NCI-H1694 (cell line): ENCODE data around the gene HTT.
A peak's percentile ranks its signal among the peaks of the same experiment; 100 is the strongest.

Source experiments
- DNase-seq: peaks from one replicate; lab custom pipeline; 2025; lab: John Stamatoyannopoulos, UW

The HTT gene

GRCh38 chr4:3250438-3250955 lies 176.0 kb downstream of the HTT start:
- no peak for DNase-seq

- no peak for DNase-seq
Observed at GRCh38 chr4:3250956-3251690, 176.6 kb downstream of the HTT start.

DNA sequence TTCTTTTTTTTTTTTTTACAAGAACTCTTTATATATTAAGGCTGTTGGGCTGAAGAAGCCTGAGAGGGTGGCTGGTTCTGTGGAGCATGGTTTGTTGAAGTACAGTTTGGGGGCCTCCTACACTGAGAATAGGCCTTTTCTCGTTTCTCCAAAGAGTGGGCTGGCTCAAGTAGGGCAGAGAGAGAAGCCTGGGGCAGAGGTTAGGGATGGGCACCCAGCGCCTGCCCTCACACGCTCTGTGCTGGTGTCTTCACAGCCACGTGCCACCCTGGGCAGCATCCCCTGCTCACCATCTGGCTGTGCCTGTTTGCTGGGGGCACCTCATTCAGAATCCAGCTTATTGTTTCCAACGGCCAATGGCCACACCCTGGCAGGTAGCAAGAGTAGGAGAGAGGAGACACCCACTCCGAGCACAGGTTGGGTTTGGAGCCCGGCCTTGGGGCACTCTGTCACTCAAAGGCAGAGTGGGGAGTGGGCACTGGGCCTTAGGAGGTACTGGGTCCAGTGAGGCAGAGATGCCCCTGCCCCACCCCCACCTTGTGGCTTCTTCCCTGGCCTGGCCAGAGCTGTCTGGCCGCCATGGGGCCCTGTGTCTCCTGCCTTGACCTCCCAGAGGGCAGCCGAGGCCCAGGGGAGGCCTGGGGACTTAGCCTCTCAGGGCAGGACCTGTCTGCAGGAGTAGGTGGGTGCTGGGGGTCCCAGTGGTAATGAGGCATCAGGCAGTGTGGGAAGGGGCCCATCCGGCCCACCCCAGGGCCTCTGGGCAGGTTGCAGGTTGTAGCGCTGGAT lies 177.4 kb downstream of the HTT start:
- no peak for DNase-seq

DNA sequence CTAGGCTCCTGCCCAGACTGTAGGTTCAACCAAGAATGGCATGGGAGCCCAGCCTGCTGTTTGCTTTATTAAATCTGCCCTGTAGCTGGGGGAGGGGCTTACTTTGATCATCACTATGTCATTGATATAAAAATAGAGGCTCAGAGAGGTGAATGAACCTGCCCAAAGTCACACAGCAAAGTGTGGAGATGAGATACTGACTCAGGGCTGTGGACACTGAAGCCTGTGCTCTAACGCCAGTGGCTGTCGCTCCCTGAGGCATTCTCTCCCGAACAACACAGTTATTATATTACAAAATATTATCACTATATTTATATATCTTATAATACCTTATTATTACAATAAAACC lies 178.0 kb downstream of the HTT start:
- no peak for DNase-seq

GRCh38 chr4:3252831-3253641 lies 178.6 kb downstream of the HTT start:
- DNase-seq: no peak

GRCh38 chr4:3253808-3254207 lies 179.3 kb downstream of the HTT start:
- no peak for DNase-seq

DNA sequence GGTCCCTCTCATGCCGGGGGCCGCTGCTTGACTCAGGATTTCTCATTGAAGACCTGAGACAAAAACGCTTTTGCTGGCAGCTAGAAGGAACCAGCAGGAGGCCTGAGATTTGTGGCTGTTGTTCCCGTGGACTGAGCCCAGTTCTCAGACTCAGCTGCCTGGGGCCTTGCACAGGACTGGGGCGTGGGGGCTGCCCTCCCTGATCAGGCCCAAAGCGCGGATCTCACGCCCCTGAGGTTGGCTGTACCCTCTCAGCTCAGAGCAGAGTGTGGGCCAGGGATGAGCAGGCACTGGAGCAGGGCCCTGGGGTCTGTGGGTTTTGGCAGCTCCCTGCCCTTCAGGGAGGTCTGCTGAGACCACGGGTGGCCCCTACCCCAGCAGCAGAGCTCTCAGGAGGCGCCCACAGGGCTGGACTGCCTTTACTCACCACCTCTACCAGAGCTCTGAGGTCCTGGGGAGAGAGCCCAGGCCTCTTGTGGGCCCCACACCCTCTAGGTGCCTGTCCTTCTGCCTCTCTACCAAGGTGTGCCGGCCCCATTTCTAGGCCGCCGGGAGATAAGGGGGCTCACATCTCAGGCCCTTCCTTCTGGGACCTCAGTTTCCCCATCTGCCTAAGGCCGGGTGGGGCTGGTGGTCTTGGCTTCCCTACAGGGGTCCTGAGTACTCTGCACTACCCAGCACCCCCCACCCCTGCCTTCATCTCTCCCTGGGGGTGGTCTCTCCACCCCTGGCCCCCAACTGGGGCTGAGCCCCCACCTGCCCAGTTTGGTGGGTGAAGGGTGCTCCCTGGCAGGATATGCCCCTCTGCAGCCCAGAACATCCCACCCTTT lies 180.0 kb downstream of the HTT start:
- no peak for DNase-seq

GRCh38 chr4:3255611-3256186 lies 181.2 kb downstream of the HTT start:
- no peak for DNase-seq

- DNase-seq: no peak
Observed at GRCh38 chr4:3256230-3257102, 182.0 kb downstream of the HTT start.

- DNase-seq: peak; percentile 26
Observed at GRCh38 chr4:3257103-3257555, 182.6 kb downstream of the HTT start.

DNA sequence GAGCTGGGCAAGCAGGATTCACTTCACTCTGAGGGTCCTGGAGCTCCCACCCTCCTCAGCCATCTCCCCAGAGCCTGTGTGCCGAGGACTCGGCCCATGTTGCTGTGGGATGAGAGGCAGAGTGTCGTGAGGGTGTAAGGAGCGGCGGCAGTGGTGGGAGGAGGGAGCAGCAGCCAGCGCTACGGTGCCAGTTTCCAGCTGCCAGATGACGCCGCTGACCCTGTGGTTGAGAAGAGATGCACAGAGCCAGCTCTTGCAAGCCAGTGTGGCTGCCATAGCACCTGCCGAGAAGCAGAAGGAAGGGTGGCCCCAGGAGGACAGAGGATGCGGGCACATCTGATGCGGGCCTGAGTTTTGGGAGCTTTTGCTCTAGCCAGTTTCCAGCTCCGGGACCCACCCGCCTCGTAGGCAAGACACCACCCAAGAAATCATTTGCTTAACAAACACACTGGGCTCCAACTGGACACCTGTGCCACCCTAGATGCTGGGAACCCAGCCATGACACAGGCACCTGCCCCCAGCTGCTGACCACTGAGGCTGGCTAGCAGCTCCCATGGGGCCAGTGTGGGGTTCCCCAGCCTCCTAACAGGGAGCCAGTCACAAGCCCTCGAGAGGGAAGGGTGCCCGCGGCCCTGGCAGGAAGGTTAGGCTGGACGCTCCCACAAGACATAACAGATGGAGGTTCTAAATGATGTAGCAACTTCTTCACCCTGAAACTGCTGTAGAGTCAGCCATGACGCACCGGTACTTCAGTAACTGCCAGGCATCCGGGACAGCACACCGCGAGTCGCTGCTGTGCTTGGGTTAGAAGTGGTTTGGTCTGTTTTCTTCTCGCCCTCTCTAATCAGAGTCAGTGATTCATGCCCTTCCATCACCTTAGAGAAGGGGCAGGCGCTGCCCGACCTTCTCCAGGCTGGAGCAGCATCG lies 183.3 kb downstream of the HTT start:
- peak; percentile 13 for DNase-seq

GRCh38 chr4:3261411-3262207 lies 187.1 kb downstream of the HTT start:
- DNase-seq: no peak

DNA sequence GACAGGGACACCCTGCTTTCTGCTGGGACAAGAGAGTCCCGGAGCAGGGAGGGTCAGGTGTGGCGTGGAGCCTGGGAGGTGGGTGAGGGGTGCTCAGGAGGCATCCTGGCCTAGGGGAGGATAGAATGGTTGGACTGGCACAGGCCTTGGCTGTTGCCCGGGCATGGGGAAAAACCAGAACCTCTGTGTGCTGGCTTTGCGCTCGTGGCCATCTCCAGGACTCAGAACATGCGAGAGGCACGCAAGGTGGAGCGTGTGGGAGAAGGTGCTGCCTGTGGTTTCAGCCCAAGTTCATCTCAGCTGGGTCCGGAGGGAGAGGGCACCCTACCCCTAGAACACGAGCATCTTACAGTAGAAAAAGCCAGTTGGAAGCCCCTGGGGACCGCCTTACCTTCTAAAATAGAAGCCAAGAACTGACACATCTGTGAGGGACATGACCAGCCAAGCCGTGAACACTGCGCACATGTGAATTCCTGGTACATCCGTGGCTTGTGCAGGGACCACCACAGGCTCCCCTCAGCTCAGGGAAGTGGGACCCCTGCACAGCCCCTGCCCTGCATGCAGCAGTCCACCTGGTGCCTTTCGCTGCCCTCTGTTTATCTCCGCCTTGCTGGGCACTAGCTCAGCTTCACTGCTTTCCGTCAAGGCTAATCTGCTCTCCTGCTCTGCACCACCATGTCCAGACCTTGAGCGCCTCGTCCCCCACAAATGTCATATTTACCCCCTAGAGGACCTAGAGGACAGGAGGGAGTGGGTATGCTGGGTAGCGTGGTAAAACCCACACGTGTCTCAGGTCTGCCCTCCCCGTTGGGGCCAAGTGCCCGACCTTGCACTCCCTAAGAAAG lies 187.9 kb downstream of the HTT start:
- no peak for DNase-seq

DNA sequence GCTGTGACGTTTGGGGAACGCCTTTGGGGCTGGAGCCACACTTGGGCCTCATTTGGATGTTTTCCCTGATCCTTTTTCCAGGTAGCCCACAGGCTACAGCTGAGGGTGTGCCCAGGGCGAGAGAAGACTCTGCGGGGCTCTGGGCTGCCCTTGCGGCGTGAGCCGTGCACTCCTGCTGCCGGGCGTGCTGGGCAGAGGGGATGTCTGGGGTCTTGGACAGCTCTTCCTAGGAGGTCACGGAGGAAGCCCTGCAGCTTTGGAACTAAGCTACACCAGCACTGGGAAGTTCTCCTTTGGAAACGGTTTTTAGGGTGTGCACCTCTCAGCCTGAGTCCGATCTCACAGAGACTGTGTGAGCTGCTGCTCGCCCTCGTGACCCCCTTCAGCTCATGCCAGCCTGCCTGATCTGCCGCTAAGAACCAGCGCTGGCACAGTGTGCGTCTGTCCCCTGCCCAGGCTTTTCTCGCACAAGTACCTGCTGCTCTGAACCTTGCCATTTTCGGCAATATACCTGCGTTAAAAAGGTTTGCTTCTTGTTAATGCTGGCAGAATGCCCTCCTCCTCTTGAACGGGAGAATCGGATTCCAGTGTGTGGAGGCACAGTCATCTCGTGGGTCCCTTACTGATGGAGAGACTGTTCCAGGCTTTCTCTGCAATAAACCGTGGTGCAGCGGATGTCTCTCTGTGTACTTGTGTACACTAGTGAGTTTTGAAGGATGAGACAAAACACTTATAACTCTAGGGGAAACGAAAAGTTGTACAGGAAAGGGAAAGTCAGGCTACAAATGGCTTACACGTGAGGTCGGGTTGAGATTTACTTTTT lies 188.8 kb downstream of the HTT start:
- no peak for DNase-seq

GRCh38 chr4:3263876-3264193 lies 189.4 kb downstream of the HTT start:
- no peak for DNase-seq

GRCh38 chr4:3266076-3266475 lies 191.6 kb downstream of the HTT start:
- no peak for DNase-seq
